Measurements from ENCODE around the gene ZXDC. TPM values are rescaled to one million over a fixed set of nuclear protein-coding genes. Genes with fewer than 3 reads are reported as not detected.

Gene ZXDC
- total RNA-seq, 1 donor from 2014 or later: 45.4 TPM

- DNase-seq: no peak
- POLR2A ChIA-PET: no interaction called here
- Mint-ChIP-seq H3K27me3 (no peaks in the 10 kb centered on the region), H3K4me1 (no peaks in the 10 kb centered on the region), H3K9me3 (no peaks in the 10 kb centered on the region), H3K36me3 (ENCODE audit: low read depth) (peaks cover 86% of the 10 kb centered on the region), H3K4me3 (no peak overlapping the region), H3K27ac (no peak overlapping the region)
- no peak for TF ChIP-seq CTCF (IDR thresholded peaks at IDR 0.05)
- intact Hi-C loops (cut with micrococcal nuclease): no loop called here
- CTCF ChIA-PET: no interaction called here
- ATAC-seq (ENCODE audit: low read depth): no peak
These were observed 15.9 kb downstream of the ZXDC start for GRCh38 chr3:126459763-126460127.

GRCh38 chr3:126459111-126459762 is 16.5 kb downstream of the ZXDC start:
- ATAC-seq (ENCODE audit: low read depth): no peak

DNA sequence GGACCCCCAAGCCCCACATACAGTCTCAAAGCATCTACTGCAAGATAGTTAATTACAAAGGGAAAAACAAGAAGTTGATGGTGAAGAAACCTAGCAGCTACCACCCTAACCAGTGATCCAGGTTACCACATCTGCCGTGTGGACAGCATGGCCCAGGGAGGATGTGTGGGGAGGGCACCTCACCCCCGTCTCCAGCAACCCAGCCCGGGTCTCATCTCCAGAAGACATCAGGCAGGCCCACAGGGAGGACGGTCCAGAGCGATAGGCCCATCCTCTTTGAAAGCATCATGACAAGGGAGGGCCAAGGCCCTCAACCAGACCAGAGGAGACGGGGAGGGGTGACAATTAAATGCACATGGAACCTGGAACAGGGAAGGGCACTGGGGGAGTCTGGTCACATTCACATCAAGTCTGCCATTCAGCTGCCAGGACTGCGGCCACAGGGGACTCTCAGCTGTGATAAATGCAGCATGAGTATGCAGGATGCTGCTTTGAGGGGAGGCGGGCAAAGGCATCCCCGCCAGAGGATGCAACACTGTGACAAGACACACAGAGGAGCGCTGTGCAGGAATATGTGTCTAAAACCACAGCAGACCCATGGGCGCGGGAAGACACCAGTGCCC is 18.8 kb downstream of the ZXDC start:
- H3K27ac Mint-ChIP-seq: no peak overlapping the region
- H3K27me3 Mint-ChIP-seq: no peaks in the 10 kb centered on the region
- no peaks in the 10 kb centered on the region for H3K4me1 Mint-ChIP-seq
- ATAC-seq (ENCODE audit: low read depth): no peak
- POLR2A ChIA-PET: no interaction called here
- intact Hi-C loops (cut with micrococcal nuclease): no loop called here
- H3K4me3 Mint-ChIP-seq: no peak overlapping the region
- DNase-seq: no peak
- H3K9me3 Mint-ChIP-seq: no peaks in the 10 kb centered on the region
- peaks cover 76% of the 10 kb centered on the region for H3K36me3 Mint-ChIP-seq (ENCODE audit: low read depth)
- CTCF ChIA-PET: no interaction called here
- TF ChIP-seq CTCF (IDR thresholded peaks at IDR 0.05): no peak

More at GRCh38 chr3:126459111-126459762, 16.5 kb downstream of the ZXDC start:
- DNase-seq: no peak
- H3K27ac Mint-ChIP-seq: no peak overlapping the region
- H3K4me3 Mint-ChIP-seq: no peak overlapping the region
- intact Hi-C loops (cut with micrococcal nuclease): no loop called here
- CTCF ChIA-PET: no interaction called here
- no peaks in the 10 kb centered on the region for H3K4me1 Mint-ChIP-seq
- peaks cover 86% of the 10 kb centered on the region for H3K36me3 Mint-ChIP-seq (ENCODE audit: low read depth)
- no peak for TF ChIP-seq CTCF (IDR thresholded peaks at IDR 0.05)
- no peaks in the 10 kb centered on the region for H3K27me3 Mint-ChIP-seq
- POLR2A ChIA-PET: no interaction called here
- H3K9me3 Mint-ChIP-seq: no peaks in the 10 kb centered on the region

- H3K27ac Mint-ChIP-seq: no peak overlapping the region
- peaks cover 76% of the 10 kb centered on the region for H3K36me3 Mint-ChIP-seq (ENCODE audit: low read depth)
- H3K4me3 Mint-ChIP-seq: no peak overlapping the region
- TF ChIP-seq CTCF (IDR thresholded peaks at IDR 0.05): no peak
- intact Hi-C loops (cut with micrococcal nuclease): no loop called here
- DNase-seq: no peak
- POLR2A ChIA-PET: no interaction called here
- no peaks in the 10 kb centered on the region for H3K4me1 Mint-ChIP-seq
- no peaks in the 10 kb centered on the region for H3K27me3 Mint-ChIP-seq
- ATAC-seq (ENCODE audit: low read depth): no peak
- CTCF ChIA-PET: no interaction called here
- no peaks in the 10 kb centered on the region for H3K9me3 Mint-ChIP-seq
These were observed 19.5 kb downstream of the ZXDC start for GRCh38 chr3:126456211-126456610.

DNA sequence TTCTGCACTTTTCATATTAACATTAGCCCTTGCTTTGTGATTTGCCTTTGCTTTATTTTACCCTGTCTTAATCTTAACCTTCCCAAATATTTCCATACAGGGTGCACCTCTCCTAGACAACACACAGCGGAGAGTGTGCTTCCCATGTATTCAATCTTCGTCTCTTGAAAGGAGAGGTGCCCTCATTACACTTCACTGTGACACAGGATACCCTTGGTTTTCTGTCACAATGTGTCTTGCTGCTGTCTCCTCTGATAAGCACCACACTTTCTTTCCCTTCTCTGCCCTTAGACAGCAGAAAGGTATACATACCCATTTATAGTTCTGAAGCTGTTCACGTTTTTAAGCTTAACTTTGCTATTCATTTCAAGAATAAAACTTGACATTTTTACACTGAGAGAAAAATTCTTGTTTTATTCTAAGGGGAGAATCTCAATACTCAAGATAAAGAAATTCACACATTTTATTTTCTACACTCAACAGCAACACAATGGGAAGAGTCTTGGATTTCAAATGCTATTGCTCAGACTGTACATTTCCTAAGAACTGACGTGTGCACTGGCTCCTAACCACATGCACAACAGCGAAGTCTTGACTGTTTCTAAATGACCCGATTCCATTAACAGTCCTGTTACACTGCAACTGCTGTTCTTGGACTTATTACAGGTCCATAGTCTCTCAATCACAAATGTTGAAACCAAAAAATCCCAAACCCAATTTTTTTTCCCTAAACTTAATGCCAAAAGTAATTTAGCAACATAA is 21.1 kb downstream of the ZXDC start:
- Mint-ChIP-seq H3K9me3 (no peaks in the 10 kb centered on the region), H3K27ac (no peak overlapping the region), H3K36me3 (ENCODE audit: low read depth) (peaks cover 75% of the 10 kb centered on the region), H3K4me3 (no peak overlapping the region), H3K27me3 (no peaks in the 10 kb centered on the region), H3K4me1 (no peaks in the 10 kb centered on the region)
- CTCF ChIA-PET: no interaction called here
- POLR2A ChIA-PET: no interaction called here
- no peak for TF ChIP-seq CTCF (IDR thresholded peaks at IDR 0.05)
- ATAC-seq (ENCODE audit: low read depth): no peak
- DNase-seq: no peak
- intact Hi-C loops (cut with micrococcal nuclease): no loop called here

Data from activated B cell treated with CpG ODN at 0.5 μM for 24 hours (primary cell).